Endothelial cell (in vitro differentiated cells): ENCODE measurements around the gene PRR20G. TPM values are rescaled to one million over a fixed set of nuclear protein-coding genes. Genes with fewer than 3 reads are reported as not detected.
"Not testable (repeated sequence)": the region's sequence is repeated elsewhere in the genome, so short reads cannot be mapped to it uniquely, and the experiment has no call there.

Experiments used
- DNase-seq: peaks from one replicate; pipeline ENCODE4 v3.0.0; 2021; ENCODE audit warnings: low spot score
- H3K27ac Mint-ChIP-seq: one replicate; pipeline ENCODE4 v1.8.0; 2021; ENCODE audit warnings: mixed read lengths, inconsistent platforms; ENCODE audit not compliant: unreplicated experiment
- H3K27me3 Mint-ChIP-seq: one replicate; pipeline ENCODE4 v1.8.0; 2021; ENCODE audit warnings: mild to moderate bottlenecking, moderate library complexity, mixed read lengths, inconsistent platforms; ENCODE audit not compliant: unreplicated experiment
- H3K36me3 Mint-ChIP-seq: one replicate; pipeline ENCODE4 v1.8.0; 2021; ENCODE audit warnings: mild to moderate bottlenecking, low read depth, mixed read lengths, inconsistent platforms; ENCODE audit not compliant: unreplicated experiment
- H3K4me1 Mint-ChIP-seq: one replicate; pipeline ENCODE4 v1.8.0; 2021; ENCODE audit warnings: mild to moderate bottlenecking, mixed read lengths, inconsistent platforms; ENCODE audit not compliant: unreplicated experiment
- H3K4me3 Mint-ChIP-seq: one replicate; pipeline ENCODE4 v1.8.0; 2021; ENCODE audit warnings: mild to moderate bottlenecking, mixed read lengths, inconsistent platforms; ENCODE audit not compliant: unreplicated experiment
- H3K9me3 Mint-ChIP-seq: one replicate; pipeline ENCODE4 v1.8.0; 2021; ENCODE audit warnings: mixed read lengths, inconsistent platforms; ENCODE audit not compliant: unreplicated experiment
- CTCF ChIP-seq: fragments of 200-600 bp; sonication (generic); IDR thresholded peaks from one replicate; pipeline ENCODE4 v1.5.0; 2021; ENCODE audit warnings: antibody characterized with exemption; ENCODE audit not compliant: unreplicated experiment
- total RNA-seq: library from RNA; stranded (reverse); fragmentation: NEBNext Ultra II Directional; extraction: Animal tissue kit (Norgen Biotek cat#: 25700); gene quantifications from one replicate; pipeline ENCODE4 v1.2.1, GENCODE V29; 2021; ENCODE audit not compliant: unreplicated experiment

Gene PRR20G
- total RNA-seq, 1 donor from 2014 or later = not detected

GRCh38 chr3:127323581-127323980 is 35.7 kb upstream of the PRR20G start:
- Mint-ChIP-seq H3K27me3 (peaks cover 2% of the 10 kb centered on the region), H3K4me3 (no peak overlapping the region), H3K27ac (no peak overlapping the region)

GRCh38 chr3:127321371-127321770 is 33.5 kb upstream of the PRR20G start:
- peaks cover 3% of the 10 kb centered on the region for H3K27me3 Mint-ChIP-seq
- peaks cover 10% of the 10 kb centered on the region for H3K36me3 Mint-ChIP-seq
- no peak for DNase-seq
- no peak for TF ChIP-seq CTCF
- no peak overlapping the region for H3K4me3 Mint-ChIP-seq
- H3K9me3 Mint-ChIP-seq = peaks cover 4% of the 10 kb centered on the region
- peaks cover 2% of the 10 kb centered on the region for H3K4me1 Mint-ChIP-seq
- H3K27ac Mint-ChIP-seq = no peak overlapping the region

More at GRCh38 chr3:127323581-127323980, 35.7 kb upstream of the PRR20G start:
- Mint-ChIP-seq H3K4me1 (peaks cover 2% of the 10 kb centered on the region), H3K9me3 (peaks cover 4% of the 10 kb centered on the region), H3K36me3 (peaks cover 6% of the 10 kb centered on the region)
- TF ChIP-seq CTCF = no peak
- no peak for DNase-seq

- peaks cover 10% of the 10 kb centered on the region for H3K36me3 Mint-ChIP-seq
- TF ChIP-seq CTCF = no peak
- peaks cover 2% of the 10 kb centered on the region for H3K4me1 Mint-ChIP-seq
- peak; percentile 24 for DNase-seq
- H3K27ac Mint-ChIP-seq = no peak overlapping the region
- peaks cover 4% of the 10 kb centered on the region for H3K9me3 Mint-ChIP-seq
- peaks cover 6% of the 10 kb centered on the region for H3K27me3 Mint-ChIP-seq
- H3K4me3 Mint-ChIP-seq = no peak overlapping the region
These were observed 32.8 kb upstream of the PRR20G start for GRCh38 chr3:127320529-127321121.

- Mint-ChIP-seq H3K36me3 (peaks cover 10% of the 10 kb centered on the region), H3K27ac (no peak overlapping the region), H3K4me3 (no peak overlapping the region), H3K4me1 (no peaks in the 10 kb centered on the region), H3K27me3 (peaks cover 5% of the 10 kb centered on the region), H3K9me3 (no peaks in the 10 kb centered on the region)
- DNase-seq = no peak
- no peak for TF ChIP-seq CTCF
These were observed 28.8 kb upstream of the PRR20G start for GRCh38 chr3:127316685-127317084.

DNA sequence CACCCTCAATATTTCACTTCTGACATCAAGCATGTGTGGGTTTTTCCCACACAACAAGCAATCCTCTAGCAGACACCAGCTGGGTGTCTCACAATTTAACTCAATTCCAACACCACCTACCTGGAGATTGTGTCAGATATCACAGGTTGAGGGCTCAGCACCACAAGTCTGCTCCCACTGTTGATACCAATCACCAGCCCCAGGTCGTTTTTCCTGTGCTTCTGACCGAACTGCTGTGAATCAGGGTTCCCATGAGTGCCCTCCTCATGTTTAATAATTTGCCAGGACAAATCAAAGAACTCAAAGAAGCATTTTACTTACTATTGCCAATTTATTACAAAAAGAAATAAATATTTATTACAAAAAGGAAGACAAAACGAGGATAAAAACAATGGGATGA is 25.0 kb upstream of the PRR20G start:
- no peak for TF ChIP-seq CTCF
- H3K4me1 Mint-ChIP-seq = no peaks in the 10 kb centered on the region
- H3K4me3 Mint-ChIP-seq = no peak overlapping the region
- peaks cover 3% of the 10 kb centered on the region for H3K36me3 Mint-ChIP-seq
- no peak overlapping the region for H3K27ac Mint-ChIP-seq
- DNase-seq = no peak
- no peaks in the 10 kb centered on the region for H3K9me3 Mint-ChIP-seq
- peaks cover 5% of the 10 kb centered on the region for H3K27me3 Mint-ChIP-seq

DNA sequence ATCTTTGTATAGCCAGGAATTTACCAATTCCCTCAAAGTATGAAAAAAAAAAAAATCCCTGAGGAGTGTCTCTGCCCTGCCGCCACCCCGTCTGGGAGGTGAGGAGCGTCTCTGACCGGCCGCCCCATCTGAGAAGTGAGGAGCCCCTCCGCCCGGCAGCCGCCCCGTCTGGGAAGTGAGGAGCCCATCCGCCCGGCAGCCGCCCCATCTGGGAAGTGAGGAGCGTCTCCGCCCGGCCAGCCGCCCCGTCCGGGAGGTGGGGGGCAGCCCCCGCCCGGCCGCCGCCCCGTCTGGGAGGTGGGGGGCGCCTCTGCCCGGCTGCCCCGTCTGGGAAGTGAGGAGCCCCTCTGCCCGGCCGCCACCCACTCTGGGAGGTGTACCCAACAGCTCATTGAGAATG is 21.0 kb upstream of the PRR20G start:
- H3K4me3 Mint-ChIP-seq, H3K4me1 Mint-ChIP-seq, H3K36me3 Mint-ChIP-seq, H3K27me3 Mint-ChIP-seq, H3K27ac Mint-ChIP-seq, DNase-seq, H3K9me3 Mint-ChIP-seq: not testable (repeated sequence)
